IPS-NIHi7 (cell line): Measurements from ENCODE around the gene IRAK1BP1.
"Not testable (repeated sequence)": the region's sequence is repeated elsewhere in the genome, so short reads cannot be mapped to it uniquely, and the experiment has no call there.

ENCODE experiments used
- DNase-seq: peaks from one replicate; pipeline ENCODE4 v3.0.0; 2012; ENCODE audit warnings: mixed read lengths; ENCODE audit errors: extremely low spot score

IRAK1BP1 gene

GRCh38 chr6:78889901-78890300 lies 22.6 kb downstream of the IRAK1BP1 start:
- DNase-seq, result not testable (repeated sequence)

DNA sequence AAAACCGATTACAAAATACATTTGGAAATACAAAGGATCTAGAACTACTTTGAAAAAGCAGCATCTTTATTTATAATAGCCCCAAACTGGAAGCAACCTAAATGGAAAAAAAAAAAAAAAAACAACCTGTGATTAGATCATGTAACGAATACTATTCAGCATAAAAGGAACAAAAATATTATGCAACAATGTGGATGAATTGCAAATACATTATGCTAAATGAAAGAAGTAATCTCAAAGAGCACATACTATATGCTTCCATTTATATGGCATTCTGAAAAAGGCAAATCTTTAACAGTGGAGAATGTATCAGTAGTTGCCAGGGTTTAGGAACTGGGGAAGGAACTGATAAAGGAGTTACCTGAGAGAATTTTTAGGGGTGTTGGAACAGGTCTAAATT lies 28.9 kb downstream of the IRAK1BP1 start:
- no peak for DNase-seq

GRCh38 chr6:78908621-78909020 lies 41.3 kb downstream of the IRAK1BP1 start:
- no peak for DNase-seq

- no peak for DNase-seq
These were observed 42.0 kb downstream of the IRAK1BP1 start for GRCh38 chr6:78909391-78909790.

DNA sequence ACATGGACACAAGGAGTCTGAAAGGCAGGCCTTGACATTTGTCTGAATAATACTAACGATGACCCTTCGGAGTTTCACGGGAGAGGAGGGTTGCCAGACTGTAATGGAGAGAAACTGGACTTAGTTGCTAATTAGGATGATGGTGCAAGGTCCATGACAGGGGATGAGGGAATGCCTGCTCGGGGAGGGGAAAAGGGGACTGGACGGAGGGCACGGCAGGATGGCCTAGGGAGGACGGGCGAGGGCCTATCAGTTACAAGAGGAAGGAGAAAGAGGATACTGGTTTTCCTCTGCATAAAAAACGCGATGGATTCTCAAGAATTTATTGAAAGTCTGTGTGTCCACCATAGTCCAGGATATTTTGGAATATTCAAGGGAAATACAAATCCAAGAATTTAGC lies 42.7 kb downstream of the IRAK1BP1 start:
- peak; percentile 12 for DNase-seq

GRCh38 chr6:78910591-78911171 lies 43.3 kb downstream of the IRAK1BP1 start:
- peak; percentile 84 for DNase-seq

- no peak for DNase-seq
These were observed 44.0 kb downstream of the IRAK1BP1 start for GRCh38 chr6:78911218-78911940.

DNA sequence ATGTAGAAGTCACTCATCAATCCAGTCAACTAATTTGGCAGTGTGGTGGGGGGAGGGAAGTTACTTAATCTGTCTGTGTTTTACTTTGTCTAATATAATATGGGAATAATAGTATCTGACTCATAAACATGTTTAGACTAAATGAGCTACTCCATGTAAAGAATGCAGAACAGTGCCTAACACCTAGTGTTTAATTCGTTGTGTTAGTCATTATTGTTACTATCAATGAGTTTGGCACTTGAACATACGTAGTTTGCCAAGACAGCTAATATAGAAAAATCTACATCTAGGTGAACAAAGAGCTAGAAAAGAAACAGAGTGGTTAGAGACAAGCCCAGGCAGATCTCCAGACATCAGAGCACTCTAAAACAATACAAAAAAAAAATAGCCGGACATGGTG lies 49.1 kb downstream of the IRAK1BP1 start:
- no peak for DNase-seq

GRCh38 chr6:78917788-78918187 lies 50.4 kb downstream of the IRAK1BP1 start:
- DNase-seq, result no peak

DNA sequence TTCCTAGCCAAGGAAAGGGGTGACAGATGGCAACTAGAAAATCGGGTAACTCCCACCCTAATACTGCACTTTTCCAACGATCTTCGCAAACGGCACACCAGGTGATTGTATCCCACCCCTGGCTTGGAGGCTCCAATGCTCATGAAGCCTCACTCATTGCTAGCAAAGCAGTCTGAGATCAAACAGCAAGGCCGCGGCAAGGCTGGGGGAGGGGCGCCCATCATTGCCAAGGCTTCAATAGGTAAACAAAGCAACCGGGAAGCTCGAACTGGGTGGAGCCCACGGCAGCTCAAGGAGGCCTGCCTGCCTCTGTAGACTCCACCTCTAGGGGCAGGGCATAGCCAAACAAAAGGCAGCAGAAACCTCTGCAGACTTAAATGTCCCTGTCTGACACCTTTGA lies 53.8 kb downstream of the IRAK1BP1 start:
- not testable (repeated sequence) for DNase-seq

GRCh38 chr6:78925317-78925716 lies 58.0 kb downstream of the IRAK1BP1 start:
- no peak for DNase-seq

- no peak for DNase-seq
These were observed 68.2 kb downstream of the IRAK1BP1 start for GRCh38 chr6:78935553-78935952.

GRCh38 chr6:78936515-78936914 lies 69.2 kb downstream of the IRAK1BP1 start:
- no peak for DNase-seq

- no peak for DNase-seq
These were observed 75.1 kb downstream of the IRAK1BP1 start for GRCh38 chr6:78942446-78942845.

- no peak for DNase-seq
These were observed 80.2 kb downstream of the IRAK1BP1 start for GRCh38 chr6:78947529-78947928.

- DNase-seq, result no peak
These were observed 80.6 kb downstream of the IRAK1BP1 start for GRCh38 chr6:78947962-78948361.

DNA sequence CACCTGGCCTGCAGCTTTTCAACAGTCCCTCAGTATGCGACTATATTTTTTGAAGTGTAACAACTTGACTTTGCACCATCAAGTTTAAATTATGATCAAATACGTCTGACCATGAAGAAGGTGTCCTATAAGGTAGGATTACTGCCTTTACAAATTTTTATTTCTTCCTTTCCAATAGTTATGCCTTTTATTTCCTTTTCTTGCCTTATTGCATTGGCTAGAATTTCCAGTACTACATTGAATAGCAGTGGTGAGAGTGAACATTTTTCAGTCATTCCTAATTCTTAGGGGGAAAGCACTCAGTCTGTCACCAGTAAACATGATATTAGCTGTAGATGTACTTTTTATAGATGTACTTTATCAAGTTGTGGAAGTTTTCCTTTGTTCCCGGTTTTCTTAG lies 81.4 kb downstream of the IRAK1BP1 start:
- no peak for DNase-seq

DNA sequence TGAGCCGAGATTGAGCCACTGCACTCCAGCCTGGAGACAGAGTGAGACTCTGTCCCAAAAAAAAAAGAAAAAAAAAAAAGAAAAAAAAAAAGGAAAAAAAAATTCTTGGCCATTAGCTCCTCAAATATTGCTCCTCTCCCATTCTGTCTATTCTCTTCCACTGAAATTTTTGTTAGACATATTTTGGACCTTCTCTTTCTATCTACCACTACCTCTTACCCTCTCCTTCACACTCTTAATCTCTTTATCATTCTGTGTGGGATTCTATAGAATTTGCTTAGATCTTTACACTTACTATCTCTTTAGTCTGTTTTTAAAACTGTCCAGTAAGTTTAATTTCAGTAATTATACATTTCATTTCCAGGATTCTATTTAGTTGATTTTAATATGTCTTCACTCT lies 85.0 kb downstream of the IRAK1BP1 start:
- DNase-seq, result no peak
